GM12878 (cell line): ENCODE results near the gene MICAL3. TPM values are rescaled to one million over a fixed set of nuclear protein-coding genes. Genes with fewer than 3 reads are reported as not detected.

Experiments used
- BRCA1 ChIP-seq: IDR thresholded peaks from 2 replicates; pipeline ENCODE4 v1.6.1; 2011; ENCODE audit warnings: low read depth, low read length, improper control_type of control experiment
- ESRRA ChIP-seq: IDR thresholded peaks from 2 replicates; pipeline ENCODE4 v1.6.1; 2012; ENCODE audit warnings: mild to moderate bottlenecking, low read length, improper control_type of control experiment
- EZH2 ChIP-seq: IDR thresholded peaks from 2 replicates; pipeline ENCODE4 v1.6.1; 2012; ENCODE audit warnings: low read depth, mild to moderate bottlenecking, control low read depth, inconsistent platforms, low read length, borderline replicate concordance; ENCODE audit not compliant: control insufficient read depth
- FOXM1 ChIP-seq: IDR thresholded peaks from 2 replicates; pipeline ENCODE4 v1.6.1; 2012; ENCODE audit warnings: low read depth, mild to moderate bottlenecking, inconsistent platforms, low read length, moderate library complexity
- GABPA ChIP-seq: IDR thresholded peaks from 2 replicates; pipeline ENCODE4 v1.6.1; 2014; ENCODE audit warnings: antibody characterized with exemption, low read depth, mild to moderate bottlenecking, inconsistent platforms
- HDAC6 ChIP-seq: fragments of 200-600 bp; sonication (generic); IDR thresholded peaks from one replicate; pipeline ENCODE4 v1.8.0; 2017; ENCODE audit warnings: antibody characterized with exemption; ENCODE audit not compliant: unreplicated experiment
- IKZF2 ChIP-seq, 2 experiments: fragments of 450-650 bp; IDR thresholded peaks; 2 replicates each; pipeline ENCODE4 v1.6.1; 2017; ENCODE audit warnings: mild to moderate bottlenecking in 2 of 2, moderate library complexity in 2 of 2
- IRF4 ChIP-seq: IDR thresholded peaks from 2 replicates; pipeline ENCODE4 v1.6.1; 2011; ENCODE audit warnings: low read depth, low read length
- JUND ChIP-seq: IDR thresholded peaks from 2 replicates; pipeline ENCODE4 v1.6.1; 2012; ENCODE audit warnings: low read depth, mild to moderate bottlenecking, low read length, improper control_type of control experiment, moderate library complexity
- KDM1A ChIP-seq: fragments of 200-600 bp; sonication (generic); IDR thresholded peaks from 2 replicates; pipeline ENCODE4 v1.6.1; 2016; ENCODE audit warnings: borderline replicate concordance
- NFIC ChIP-seq: IDR thresholded peaks from 2 replicates; pipeline ENCODE4 v1.6.1; 2012; ENCODE audit warnings: low read depth, mild to moderate bottlenecking, inconsistent platforms, low read length, moderate library complexity
- NFXL1 ChIP-seq: fragments of 450-650 bp; IDR thresholded peaks from 2 replicates; pipeline ENCODE4 v1.6.1; 2017; ENCODE audit warnings: antibody characterized with exemption, mild to moderate bottlenecking, borderline replicate concordance
- NFYB ChIP-seq: IDR thresholded peaks from 2 replicates; pipeline ENCODE4 v1.6.1; 2011; ENCODE audit warnings: low read depth, mild to moderate bottlenecking, low read length, improper control_type of control experiment, moderate library complexity; ENCODE audit not compliant: insufficient read depth
- NR2C1 ChIP-seq: fragments of 450-650 bp; IDR thresholded peaks from 2 replicates; pipeline ENCODE4 v1.6.1; 2017; ENCODE audit warnings: antibody characterized with exemption, mild to moderate bottlenecking, moderate library complexity
- NR2C2 ChIP-seq: IDR thresholded peaks from 2 replicates; pipeline ENCODE4 v1.6.1; 2011; ENCODE audit warnings: borderline replicate concordance, low read depth; ENCODE audit not compliant: control insufficient read depth, insufficient read length
- PAX5 ChIP-seq: IDR thresholded peaks from 2 replicates; pipeline ENCODE4 v1.6.1; 2011; ENCODE audit warnings: low read depth, low read length, borderline replicate concordance
- PAX8 ChIP-seq: fragments of 450-650 bp; IDR thresholded peaks from 2 replicates; pipeline ENCODE4 v1.6.1; 2017; ENCODE audit warnings: mild to moderate bottlenecking, moderate library complexity
- RAD21 ChIP-seq: IDR thresholded peaks from 2 replicates; pipeline ENCODE4 v1.6.1; 2011; ENCODE audit warnings: mild to moderate bottlenecking, low read depth, low read length, moderate library complexity; ENCODE audit not compliant: insufficient read depth
- RELA ChIP-seq: fragments of 450-650 bp; IDR thresholded peaks from 2 replicates; pipeline ENCODE4 v1.8.0; 2014; ENCODE audit warnings: borderline replicate concordance; ENCODE audit not compliant: partially characterized antibody
- SIX5 ChIP-seq: IDR thresholded peaks from 2 replicates; pipeline ENCODE4 v1.6.1; 2011; ENCODE audit warnings: mild to moderate bottlenecking, low read depth, low read length, moderate library complexity; ENCODE audit not compliant: severe bottlenecking
- SMC3 ChIP-seq: IDR thresholded peaks from 2 replicates; pipeline ENCODE4 v1.6.1; 2011; ENCODE audit warnings: low read length, improper control_type of control experiment, borderline replicate concordance
- SREBF2 ChIP-seq: IDR thresholded peaks from 2 replicates; pipeline ENCODE4 v1.6.1; 2012; ENCODE audit warnings: mild to moderate bottlenecking, low read length
- SRF ChIP-seq, 2 experiments: IDR thresholded peaks; 2 replicates each; pipeline ENCODE4 v1.6.1; 2011; ENCODE audit warnings: low read depth in 2 of 2, low read length in 2 of 2, mild to moderate bottlenecking in 1 of 2, moderate library complexity in 1 of 2
- TCF3 ChIP-seq: IDR thresholded peaks from 2 replicates; pipeline ENCODE4 v1.6.1; 2012; ENCODE audit warnings: low read depth, mild to moderate bottlenecking, low read length, borderline replicate concordance; ENCODE audit not compliant: insufficient read depth
- ZBED1 ChIP-seq: IDR thresholded peaks from 2 replicates; pipeline ENCODE4 v1.6.1; 2016; ENCODE audit warnings: borderline replicate concordance
- ZNF274 ChIP-seq: IDR thresholded peaks from one replicate; pipeline ENCODE4 v1.8.0; 2011; ENCODE audit not compliant: insufficient read length, insufficient read depth
- polyA plus RNA-seq, 11 experiments: library from polyadenylated mRNA; depleted of rRNA in 4 of 11; unstranded in 6 of 11; stranded (reverse) in 5 of 11; fragments of >200 nt; fragmentation: Nextera tagmentation in 4 of 11; fragmentation: Illumina TruSeq in 1 of 11; extraction: Ambion mirVana in 4 of 11; extraction: Trizol in 1 of 11; gene quantifications; 1 replicate in 1 of 11; 2 replicates in 10 of 11; pipeline versions ENCODE4 v1.2.1 to v1.2.3, GENCODE V29; 2011 to 2016; ENCODE audit warnings: inconsistent platforms in 2 of 11, missing spikeins in 2 of 11, low read depth in 1 of 11
- total RNA-seq, 4 experiments: library from RNA; depleted of rRNA in 3 of 4; stranded (reverse); fragments of >200 nt in 3 of 4; fragmentation: Illumina TruSeq in 1 of 4; extraction: Trizol in 1 of 4; gene quantifications; 2 replicates each; pipeline versions ENCODE4 v1.2.1 to v1.2.3, GENCODE V29; 2013 to 2021
- TF ChIP-seq, protein P1 (sequence below): IDR thresholded peaks from 2 replicates; pipeline ENCODE4 v1.6.1; 2011; ENCODE audit warnings: low read depth, low read length, improper control_type of control experiment, borderline replicate concordance
- TF ChIP-seq, protein P2 (sequence below): fragments of 450-650 bp; IDR thresholded peaks from 2 replicates; pipeline ENCODE4 v1.6.1; 2018; ENCODE audit warnings: mild to moderate bottlenecking, low read depth, moderate library complexity; ENCODE audit not compliant: partially characterized antibody

The MICAL3 gene
- total and polyA plus RNA-seq, 10 of the 15 experiments (the other 5 are each of a cell fraction or from before 2014, with no cell fraction given): 2.6 to 92.2 (median 24.0) TPM

DNA sequence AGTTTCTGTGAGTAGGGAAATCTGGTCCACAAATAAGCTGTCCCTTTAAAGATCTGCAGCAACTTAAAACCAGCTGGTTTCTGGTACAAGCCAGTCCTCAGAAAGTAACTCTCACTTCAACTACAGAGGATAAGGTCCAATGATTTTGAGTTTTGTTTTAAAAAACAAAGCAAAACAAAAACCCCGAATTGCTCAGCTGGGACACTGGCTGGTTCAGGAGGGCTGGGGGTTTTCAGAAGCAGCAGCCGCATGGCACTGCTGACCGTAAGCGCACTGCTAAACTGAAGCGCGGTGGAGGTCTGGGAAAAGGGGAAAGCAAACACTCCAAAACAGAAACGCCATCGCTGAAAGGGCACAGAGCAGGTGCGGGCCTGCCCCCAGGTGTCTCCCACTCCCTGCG is 59.7 kb downstream of the MICAL3 start (continued):
- TF ChIP-seq IKZF2 (IDR thresholded peaks at IDR 0.05) (peak; percentile 60 to 67; a peak in 2 of 4 replicates), EZH2 (no peak), JUND (no peak), KDM1A (no peak), PAX8 (0 out of 2 replicates have a peak, but pooled peaks have one; percentile 53), ESRRA (no peak), NFXL1 (no peak), SREBF2 (no peak), RELA (no peak), NFIC (peak; percentile 56; the same call in 1 of the 2 replicates), GABPA (no peak), ZNF274 (no peak), HDAC6 (no peak), IRF4 (no peak), NFYB (no peak), BRCA1 (no peak), PAX5 (peak; percentile 82; the same call in 1 of the 2 replicates), ZBED1 (0 out of 2 replicates have a peak, but pooled peaks have one; percentile 46), NR2C2 (no peak), SMC3 (peak; percentile 32; the same call in 1 of the 2 replicates), FOXM1 (peak; percentile 47; the same call in 1 of the 2 replicates), NR2C1 (no peak), SRF (IDR thresholded peaks at IDR 0.05; ENCODE audit: low read depth in 2 of 2, low read length in 2 of 2) (no peak), RAD21 (peak; percentile 34), TCF3 (no peak), SIX5 (no peak)
- TF ChIP-seq, protein P1, sequence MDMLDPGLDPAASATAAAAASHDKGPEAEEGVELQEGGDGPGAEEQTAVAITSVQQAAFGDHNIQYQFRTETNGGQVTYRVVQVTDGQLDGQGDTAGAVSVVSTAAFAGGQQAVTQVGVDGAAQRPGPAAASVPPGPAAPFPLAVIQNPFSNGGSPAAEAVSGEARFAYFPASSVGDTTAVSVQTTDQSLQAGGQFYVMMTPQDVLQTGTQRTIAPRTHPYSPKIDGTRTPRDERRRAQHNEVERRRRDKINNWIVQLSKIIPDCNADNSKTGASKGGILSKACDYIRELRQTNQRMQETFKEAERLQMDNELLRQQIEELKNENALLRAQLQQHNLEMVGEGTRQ: no peak
- TF ChIP-seq, protein P2, sequence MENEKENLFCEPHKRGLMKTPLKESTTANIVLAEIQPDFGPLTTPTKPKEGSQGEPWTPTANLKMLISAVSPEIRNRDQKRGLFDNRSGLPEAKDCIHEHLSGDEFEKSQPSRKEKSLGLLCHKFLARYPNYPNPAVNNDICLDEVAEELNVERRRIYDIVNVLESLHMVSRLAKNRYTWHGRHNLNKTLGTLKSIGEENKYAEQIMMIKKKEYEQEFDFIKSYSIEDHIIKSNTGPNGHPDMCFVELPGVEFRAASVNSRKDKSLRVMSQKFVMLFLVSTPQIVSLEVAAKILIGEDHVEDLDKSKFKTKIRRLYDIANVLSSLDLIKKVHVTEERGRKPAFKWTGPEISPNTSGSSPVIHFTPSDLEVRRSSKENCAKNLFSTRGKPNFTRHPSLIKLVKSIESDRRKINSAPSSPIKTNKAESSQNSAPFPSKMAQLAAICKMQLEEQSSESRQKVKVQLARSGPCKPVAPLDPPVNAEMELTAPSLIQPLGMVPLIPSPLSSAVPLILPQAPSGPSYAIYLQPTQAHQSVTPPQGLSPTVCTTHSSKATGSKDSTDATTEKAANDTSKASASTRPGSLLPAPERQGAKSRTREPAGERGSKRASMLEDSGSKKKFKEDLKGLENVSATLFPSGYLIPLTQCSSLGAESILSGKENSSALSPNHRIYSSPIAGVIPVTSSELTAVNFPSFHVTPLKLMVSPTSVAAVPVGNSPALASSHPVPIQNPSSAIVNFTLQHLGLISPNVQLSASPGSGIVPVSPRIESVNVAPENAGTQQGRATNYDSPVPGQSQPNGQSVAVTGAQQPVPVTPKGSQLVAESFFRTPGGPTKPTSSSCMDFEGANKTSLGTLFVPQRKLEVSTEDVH: no peak
